K562 (cell line): ENCODE measurements around the gene PRSS22.

Experiments used
- BHLHE40 ChIP-seq: IDR thresholded peaks from 2 replicates; pipeline ENCODE4 v1.6.1; 2011; ENCODE audit warnings: low read length, improper control_type of control experiment
- CEBPG ChIP-seq, 3 experiments: fragments of 200-800 bp in 1 of 3; sonication (Bioruptor generic) in 1 of 3; sonication (generic) in 1 of 3; formaldehyde crosslinking in 1 of 3; IDR thresholded peaks in 2 of 3; conservative IDR thresholded peaks in 1 of 3; 2 replicates each; pipeline versions ENCODE4 v1.6.1 to v1.8.0; 2016 to 2022; ENCODE audit warnings: missing compliant biosample characterization in 2 of 3, missing genetic modification characterization in 2 of 3, mild to moderate bottlenecking in 1 of 3, missing genetic modification reagents in 1 of 3
- EZH2 ChIP-seq: IDR thresholded peaks from 2 replicates; pipeline ENCODE4 v1.6.1; 2012; ENCODE audit warnings: low read depth, mild to moderate bottlenecking, inconsistent platforms, low read length, borderline replicate concordance
- FOXK1 ChIP-seq: sonication (generic); formaldehyde crosslinking; IDR thresholded peaks from 2 replicates; pipeline ENCODE4 v1.8.0; 2022; ENCODE audit warnings: missing genetic modification reagents, mild to moderate bottlenecking, borderline replicate concordance
- KLF16 ChIP-seq: IDR thresholded peaks from 2 replicates; pipeline ENCODE4 v1.6.1; 2016; ENCODE audit warnings: antibody characterized with exemption
- POLR2A ChIP-seq: fragments of 450-650 bp; conservative IDR thresholded peaks from 2 replicates; pipeline ENCODE4 v1.6.1; 2016
- SIX5 ChIP-seq, 2 experiments: IDR thresholded peaks; 2 replicates each; pipeline ENCODE4 v1.6.1; 2011; ENCODE audit warnings: low read length in 2 of 2, borderline replicate concordance in 1 of 2, low read depth in 1 of 2, mild to moderate bottlenecking in 1 of 2, moderate library complexity in 1 of 2; ENCODE audit not compliant: insufficient read depth in 1 of 2
- SRSF1 ChIP-seq: fragments of 200-400 bp; formaldehyde crosslinking; IDR thresholded peaks from 2 replicates; pipeline ENCODE4 v1.6.1; 2017; ENCODE audit warnings: mild to moderate bottlenecking, low read depth, low read length, moderate library complexity
- ZNF764 ChIP-seq: fragments of 250-450 bp; sonication (Bioruptor Pico); IDR thresholded peaks from 2 replicates; pipeline ENCODE4 v1.4.0; 2020; ENCODE audit warnings: low read depth, mild to moderate bottlenecking, moderate library complexity
- TF ChIP-seq, protein P1 (sequence below), 2 experiments: fragments of 450-650 bp in 1 of 2; sonication (generic) in 1 of 2; formaldehyde crosslinking in 1 of 2; IDR thresholded peaks; 2 replicates each; pipeline versions ENCODE4 v1.7.1 to v1.9.0; 2016 to 2022; ENCODE audit warnings: inconsistent platforms in 1 of 2, mild to moderate bottlenecking in 1 of 2, missing genetic modification reagents in 1 of 2
- TF ChIP-seq, protein P2 (sequence below): sonication (generic); formaldehyde crosslinking; IDR thresholded peaks from 2 replicates; pipeline ENCODE4 v1.8.1; 2023; ENCODE audit warnings: mild to moderate bottlenecking, missing genetic modification reagents
- TF ChIP-seq, protein P3 (sequence below): fragments of 250-450 bp; sonication (Bioruptor Pico); IDR thresholded peaks from 2 replicates; pipeline ENCODE4 v1.8.0; 2021; ENCODE audit warnings: moderate library complexity, mild to moderate bottlenecking, inconsistent platforms

DNA sequence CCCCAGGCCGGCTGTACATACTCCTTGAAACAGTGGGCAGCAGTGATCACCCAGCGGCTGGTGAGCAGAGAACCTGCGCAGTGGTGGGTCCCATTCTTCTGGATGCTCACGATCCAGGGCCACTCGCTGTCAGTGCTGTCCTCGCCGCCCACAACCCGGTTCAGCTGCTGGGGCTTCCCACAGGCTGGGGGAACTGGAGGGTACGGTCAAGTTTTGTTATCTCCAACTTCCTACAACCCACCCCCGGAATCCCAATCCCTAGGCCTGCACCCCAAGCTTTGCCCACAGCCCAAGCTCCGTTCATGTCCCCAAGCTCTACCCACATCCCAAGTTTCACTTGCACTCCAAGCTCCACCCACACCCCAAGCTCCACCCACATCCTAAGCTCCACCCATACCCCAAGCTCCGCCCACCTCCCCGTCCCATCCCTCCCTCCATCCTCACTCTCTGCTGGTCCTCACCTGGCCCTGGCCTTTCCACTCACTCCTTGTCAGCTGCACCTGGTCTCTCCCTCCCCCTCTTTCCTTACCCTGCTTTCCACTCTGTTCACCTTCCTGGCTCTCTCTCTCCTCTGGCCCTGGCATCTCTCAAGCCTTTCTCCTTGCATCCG is 1.8 kb downstream of the PRSS22 start:
- TF ChIP-seq POLR2A (no peak), CEBPG (CRISPR knock-in tag; IDR thresholded peaks at IDR 0.05) (no peak), CEBPG (tag; conservative IDR thresholded peaks at IDR 0.05 in 1 of 2, IDR thresholded peaks at IDR 0.05 in 1 of 2) (no peak), FOXK1 (CRISPR knock-in tag) (no peak), ZNF764 (CRISPR knock-in tag) (no peak), SRSF1 (no peak), KLF16 (no peak), EZH2 (no peak), BHLHE40 (no peak), SIX5 (IDR thresholded peaks at IDR 0.05; ENCODE audit: borderline replicate concordance in 1 of 2, insufficient read depth in 1 of 2, low read depth in 1 of 2, low read length in 2 of 2) (no peak)
- TF ChIP-seq, protein P1, sequence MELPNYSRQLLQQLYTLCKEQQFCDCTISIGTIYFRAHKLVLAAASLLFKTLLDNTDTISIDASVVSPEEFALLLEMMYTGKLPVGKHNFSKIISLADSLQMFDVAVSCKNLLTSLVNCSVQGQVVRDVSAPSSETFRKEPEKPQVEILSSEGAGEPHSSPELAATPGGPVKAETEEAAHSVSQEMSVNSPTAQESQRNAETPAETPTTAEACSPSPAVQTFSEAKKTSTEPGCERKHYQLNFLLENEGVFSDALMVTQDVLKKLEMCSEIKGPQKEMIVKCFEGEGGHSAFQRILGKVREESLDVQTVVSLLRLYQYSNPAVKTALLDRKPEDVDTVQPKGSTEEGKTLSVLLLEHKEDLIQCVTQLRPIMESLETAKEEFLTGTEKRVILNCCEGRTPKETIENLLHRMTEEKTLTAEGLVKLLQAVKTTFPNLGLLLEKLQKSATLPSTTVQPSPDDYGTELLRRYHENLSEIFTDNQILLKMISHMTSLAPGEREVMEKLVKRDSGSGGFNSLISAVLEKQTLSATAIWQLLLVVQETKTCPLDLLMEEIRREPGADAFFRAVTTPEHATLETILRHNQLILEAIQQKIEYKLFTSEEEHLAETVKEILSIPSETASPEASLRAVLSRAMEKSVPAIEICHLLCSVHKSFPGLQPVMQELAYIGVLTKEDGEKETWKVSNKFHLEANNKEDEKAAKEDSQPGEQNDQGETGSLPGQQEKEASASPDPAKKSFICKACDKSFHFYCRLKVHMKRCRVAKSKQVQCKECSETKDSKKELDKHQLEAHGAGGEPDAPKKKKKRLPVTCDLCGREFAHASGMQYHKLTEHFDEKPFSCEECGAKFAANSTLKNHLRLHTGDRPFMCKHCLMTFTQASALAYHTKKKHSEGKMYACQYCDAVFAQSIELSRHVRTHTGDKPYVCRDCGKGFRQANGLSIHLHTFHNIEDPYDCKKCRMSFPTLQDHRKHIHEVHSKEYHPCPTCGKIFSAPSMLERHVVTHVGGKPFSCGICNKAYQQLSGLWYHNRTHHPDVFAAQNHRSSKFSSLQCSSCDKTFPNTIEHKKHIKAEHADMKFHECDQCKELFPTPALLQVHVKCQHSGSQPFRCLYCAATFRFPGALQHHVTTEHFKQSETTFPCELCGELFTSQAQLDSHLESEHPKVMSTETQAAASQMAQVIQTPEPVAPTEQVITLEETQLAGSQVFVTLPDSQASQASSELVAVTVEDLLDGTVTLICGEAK (IDR thresholded peaks at IDR 0.05), result no peak
- TF ChIP-seq, protein P1 (CRISPR knock-in tag; IDR thresholded peaks at IDR 0.05), result no peak
- TF ChIP-seq, protein P2, sequence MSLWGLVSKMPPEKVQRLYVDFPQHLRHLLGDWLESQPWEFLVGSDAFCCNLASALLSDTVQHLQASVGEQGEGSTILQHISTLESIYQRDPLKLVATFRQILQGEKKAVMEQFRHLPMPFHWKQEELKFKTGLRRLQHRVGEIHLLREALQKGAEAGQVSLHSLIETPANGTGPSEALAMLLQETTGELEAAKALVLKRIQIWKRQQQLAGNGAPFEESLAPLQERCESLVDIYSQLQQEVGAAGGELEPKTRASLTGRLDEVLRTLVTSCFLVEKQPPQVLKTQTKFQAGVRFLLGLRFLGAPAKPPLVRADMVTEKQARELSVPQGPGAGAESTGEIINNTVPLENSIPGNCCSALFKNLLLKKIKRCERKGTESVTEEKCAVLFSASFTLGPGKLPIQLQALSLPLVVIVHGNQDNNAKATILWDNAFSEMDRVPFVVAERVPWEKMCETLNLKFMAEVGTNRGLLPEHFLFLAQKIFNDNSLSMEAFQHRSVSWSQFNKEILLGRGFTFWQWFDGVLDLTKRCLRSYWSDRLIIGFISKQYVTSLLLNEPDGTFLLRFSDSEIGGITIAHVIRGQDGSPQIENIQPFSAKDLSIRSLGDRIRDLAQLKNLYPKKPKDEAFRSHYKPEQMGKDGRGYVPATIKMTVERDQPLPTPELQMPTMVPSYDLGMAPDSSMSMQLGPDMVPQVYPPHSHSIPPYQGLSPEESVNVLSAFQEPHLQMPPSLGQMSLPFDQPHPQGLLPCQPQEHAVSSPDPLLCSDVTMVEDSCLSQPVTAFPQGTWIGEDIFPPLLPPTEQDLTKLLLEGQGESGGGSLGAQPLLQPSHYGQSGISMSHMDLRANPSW (CRISPR knock-in tag), result no peak
- TF ChIP-seq, protein P3, sequence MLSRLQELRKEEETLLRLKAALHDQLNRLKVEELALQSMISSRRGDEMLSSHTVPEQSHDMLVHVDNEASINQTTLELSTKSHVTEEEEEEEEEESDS (CRISPR knock-in tag), result no peak
